AG04450 (cell line): ENCODE measurements around the gene ADGB. TPM values are rescaled to one million over a fixed set of nuclear protein-coding genes. Genes with fewer than 3 reads are reported as not detected.
"Not testable (repeated sequence)": the region's sequence is repeated elsewhere in the genome, so short reads cannot be mapped to it uniquely, and the experiment has no call there.

Experiments used
- CTCF ChIA-PET: fragments of 300-600, 350-600 bp; formaldehyde crosslinking; extraction: SDS; loops from one replicate; lab custom pipeline; 2022; ENCODE audit warnings: antibody characterized with exemption, inconsistent platforms; lab: Charles Lee
- POLR2A ChIA-PET: fragments of 350-600 bp; formaldehyde crosslinking; extraction: SDS; loops from one replicate; lab custom pipeline; 2021; ENCODE audit warnings: antibody characterized with exemption, inconsistent platforms; lab: Yijun Ruan, JAX
- DNase-seq: peaks from one replicate; pipeline ENCODE4 v3.0.0-alpha.2; 2011; ENCODE audit warnings: low read depth, low spot score
- H3K27ac ChIP-seq: one replicate; pipeline ENCODE4 v1.5.1; 2012; ENCODE audit warnings: low read depth, low read length, control low read depth
- H3K27me3 ChIP-seq: one replicate; pipeline ENCODE4 v1.6.0; 2012; ENCODE audit warnings: low read length; ENCODE audit not compliant: control insufficient read depth, insufficient read depth
- H3K4me3 ChIP-seq: 2 replicates; pipeline ENCODE4 v1.5.1; 2011; ENCODE audit warnings: mild to moderate bottlenecking, low read depth, low read length, control low read depth
- H3K9me3 ChIP-seq: 2 replicates; pipeline ENCODE4 v1.5.1; 2012; ENCODE audit warnings: low read length; ENCODE audit not compliant: control insufficient read depth, insufficient read depth
- polyA plus RNA-seq: library from polyadenylated mRNA; depleted of rRNA; stranded (reverse); fragments of >200 nt; gene quantifications from 2 replicates; pipeline ENCODE4 v1.2.3, GENCODE V29; 2011
- TF ChIP-seq, protein P1 (sequence below): IDR thresholded peaks from 2 replicates; pipeline ENCODE4 v1.5.1; 2011; ENCODE audit warnings: low read depth, low read length, control low read depth, inconsistent platforms

ADGB gene
- polyA plus RNA-seq, 1 experiment = not detected

DNA sequence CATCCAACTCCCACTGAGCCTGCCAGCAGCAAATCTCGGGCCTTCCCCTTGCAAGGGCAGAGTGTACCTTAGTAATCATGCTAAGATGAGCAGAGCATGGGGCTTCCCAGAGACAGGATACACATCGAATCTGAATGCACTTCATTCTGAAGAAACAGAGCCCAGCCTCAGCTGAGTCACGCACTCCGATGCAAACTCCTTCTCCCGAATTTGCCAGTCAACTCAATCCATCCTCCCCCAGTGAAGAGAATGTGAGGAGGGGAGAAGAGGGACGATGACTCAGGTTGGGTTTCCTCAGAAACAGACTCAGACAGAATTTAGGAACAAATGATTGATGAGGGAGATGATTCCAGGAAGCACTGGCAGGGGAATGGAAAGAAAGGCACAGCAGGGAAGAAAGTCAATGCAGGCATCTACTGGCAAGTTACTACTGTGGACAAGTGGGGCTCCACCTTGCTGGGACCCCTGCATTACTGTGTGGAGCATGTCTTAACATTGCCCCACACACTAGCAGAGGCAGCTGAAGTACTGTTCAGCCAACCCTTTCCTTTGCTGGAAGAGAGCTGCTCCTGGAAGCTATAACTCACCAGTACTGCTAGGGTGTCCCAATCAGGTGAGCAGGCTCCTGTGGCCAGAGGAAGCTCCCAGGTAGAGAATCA is 251.6 kb downstream of the ADGB start:
- H3K27ac ChIP-seq = no peak overlapping the region
- no peak overlapping the region for H3K4me3 ChIP-seq
- ChIA-PET CTCF (interaction anchor here (0.6 to 1.1 kb wide), 2 partner anchors 435 to 532 kb away, joined by 3 read pairs; no protein-coding TSS in a partner anchor), POLR2A (no interaction called here)
- TF ChIP-seq, protein P1, sequence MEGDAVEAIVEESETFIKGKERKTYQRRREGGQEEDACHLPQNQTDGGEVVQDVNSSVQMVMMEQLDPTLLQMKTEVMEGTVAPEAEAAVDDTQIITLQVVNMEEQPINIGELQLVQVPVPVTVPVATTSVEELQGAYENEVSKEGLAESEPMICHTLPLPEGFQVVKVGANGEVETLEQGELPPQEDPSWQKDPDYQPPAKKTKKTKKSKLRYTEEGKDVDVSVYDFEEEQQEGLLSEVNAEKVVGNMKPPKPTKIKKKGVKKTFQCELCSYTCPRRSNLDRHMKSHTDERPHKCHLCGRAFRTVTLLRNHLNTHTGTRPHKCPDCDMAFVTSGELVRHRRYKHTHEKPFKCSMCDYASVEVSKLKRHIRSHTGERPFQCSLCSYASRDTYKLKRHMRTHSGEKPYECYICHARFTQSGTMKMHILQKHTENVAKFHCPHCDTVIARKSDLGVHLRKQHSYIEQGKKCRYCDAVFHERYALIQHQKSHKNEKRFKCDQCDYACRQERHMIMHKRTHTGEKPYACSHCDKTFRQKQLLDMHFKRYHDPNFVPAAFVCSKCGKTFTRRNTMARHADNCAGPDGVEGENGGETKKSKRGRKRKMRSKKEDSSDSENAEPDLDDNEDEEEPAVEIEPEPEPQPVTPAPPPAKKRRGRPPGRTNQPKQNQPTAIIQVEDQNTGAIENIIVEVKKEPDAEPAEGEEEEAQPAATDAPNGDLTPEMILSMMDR = no peak
- H3K27me3 ChIP-seq = no peaks in the 10 kb centered on the region
- DNase-seq = peak; percentile 50
- H3K9me3 ChIP-seq = no peaks in the 10 kb centered on the region; the same call in 1 of the 2 replicates

- POLR2A ChIA-PET = no interaction called here
- no peak for DNase-seq
- H3K27me3 ChIP-seq = no peaks in the 10 kb centered on the region
- H3K4me3 ChIP-seq = no peak overlapping the region
- H3K27ac ChIP-seq = no peak overlapping the region
- TF ChIP-seq, protein P1 = no peak
- no peaks in the 10 kb centered on the region for H3K9me3 ChIP-seq
- CTCF ChIA-PET = interaction anchor here (0.6 to 1.1 kb wide), 2 partner anchors 435 to 532 kb away, joined by 3 read pairs; no protein-coding TSS in a partner anchor
Observed at GRCh38 chr6:146850981-146851380, 252.2 kb downstream of the ADGB start.

GRCh38 chr6:146851837-146852236 is 253.1 kb downstream of the ADGB start:
- POLR2A ChIA-PET = no interaction called here
- TF ChIP-seq, protein P1 = no peak
- H3K27ac ChIP-seq = no peak overlapping the region

GRCh38 chr6:146854521-146855255 is 255.9 kb downstream of the ADGB start:
- CTCF ChIA-PET, DNase-seq, H3K27me3 ChIP-seq, H3K4me3 ChIP-seq, H3K27ac ChIP-seq, POLR2A ChIA-PET, H3K9me3 ChIP-seq: not testable (repeated sequence)

More at GRCh38 chr6:146851837-146852236, 253.1 kb downstream of the ADGB start:
- DNase-seq = peak; percentile 48
- CTCF ChIA-PET = no interaction called here
- Histone ChIP-seq H3K27me3 (no peaks in the 10 kb centered on the region), H3K4me3 (no peak overlapping the region), H3K9me3 (no peaks in the 10 kb centered on the region)

DNA sequence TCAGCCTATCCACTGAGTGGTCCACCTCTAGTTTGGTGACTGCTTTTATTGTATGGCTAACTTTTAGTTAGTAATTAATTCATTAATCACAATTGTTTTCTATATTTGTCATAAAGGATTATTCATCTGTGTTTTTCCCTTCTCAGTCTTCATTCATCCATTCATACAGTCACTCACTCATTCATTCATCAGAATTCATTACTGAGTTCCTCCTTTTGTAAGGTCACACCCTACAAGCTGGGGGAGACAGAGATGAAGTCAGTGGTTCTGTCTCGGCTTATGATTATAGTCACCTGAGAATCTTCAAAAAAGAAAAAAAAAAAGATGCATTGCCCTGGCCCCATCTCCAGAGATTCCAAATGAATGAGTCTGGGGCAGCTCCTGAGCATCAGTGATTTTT is 257.1 kb downstream of the ADGB start:
- POLR2A ChIA-PET = no interaction called here
- no peak overlapping the region for H3K27ac ChIP-seq
- no peak overlapping the region for H3K4me3 ChIP-seq
- TF ChIP-seq, protein P1 = no peak
- H3K9me3 ChIP-seq = no peaks in the 10 kb centered on the region
- no peaks in the 10 kb centered on the region for H3K27me3 ChIP-seq
- CTCF ChIA-PET = interaction anchor here (0.6 to 1.1 kb wide), 6 partner anchors 9 to 528 kb away, joined by 3 to 4 read pairs (median 3); no protein-coding TSS in a partner anchor
- no peak for DNase-seq
